ENCODE results near the gene NCAPH2. TPM values are rescaled to one million over a fixed set of nuclear protein-coding genes. Genes with fewer than 3 reads are reported as not detected.

NCAPH2 gene
- total and polyA plus RNA-seq, 2 of the 13 experiments (the other 11 are each of a cell fraction or from before 2014, with no cell fraction given) = 28.1 to 64.4 TPM

DNA sequence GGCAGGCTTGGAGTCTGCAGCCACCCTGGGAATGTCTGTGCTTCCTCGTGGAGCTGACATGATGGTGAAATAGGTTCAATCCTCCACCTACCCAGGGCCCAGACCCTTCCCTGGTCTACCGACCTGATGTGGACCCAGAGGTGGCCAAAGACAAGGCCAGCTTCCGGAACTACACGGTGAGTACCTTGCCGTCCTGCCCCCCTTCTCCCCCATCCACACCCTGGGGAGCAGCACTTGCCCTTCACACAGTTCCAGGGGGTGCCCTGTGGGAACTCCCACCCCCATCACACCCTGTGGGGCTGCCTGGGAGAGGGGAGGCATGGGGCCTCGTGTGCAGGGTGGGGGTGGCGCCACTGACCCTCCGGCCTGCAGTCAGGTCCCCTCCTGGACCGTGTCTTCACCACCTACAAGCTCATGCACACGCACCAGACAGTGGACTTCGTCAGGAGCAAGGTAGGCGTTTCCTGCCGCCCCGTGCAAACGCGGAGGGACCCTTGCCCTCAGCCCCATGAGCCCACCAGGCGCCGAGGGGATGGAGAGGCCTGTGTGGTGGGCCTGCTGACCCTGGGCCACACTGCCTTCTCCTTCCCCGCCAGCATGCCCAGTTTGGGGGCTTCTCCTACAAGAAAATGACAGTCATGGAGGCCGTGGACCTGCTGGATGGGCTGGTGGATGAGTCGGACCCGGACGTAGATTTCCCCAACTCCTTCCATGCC lies 20.6 kb upstream of the NCAPH2 start (continued):
- no peak for TF ChIP-seq CREM (IDR thresholded peaks at IDR 0.05)
- no peak for TF ChIP-seq CREM (CRISPR knock-in tag; IDR thresholded peaks at IDR 0.05)
- peak; percentile 5; the same call in 1 of the 2 replicates for TF ChIP-seq TAF1 (CRISPR knock-in tag; IDR thresholded peaks at IDR 0.05)
- TF ChIP-seq HOXD1 (CRISPR knock-in tag; IDR thresholded peaks at IDR 0.05) = no peak
- TF ChIP-seq, protein P1, sequence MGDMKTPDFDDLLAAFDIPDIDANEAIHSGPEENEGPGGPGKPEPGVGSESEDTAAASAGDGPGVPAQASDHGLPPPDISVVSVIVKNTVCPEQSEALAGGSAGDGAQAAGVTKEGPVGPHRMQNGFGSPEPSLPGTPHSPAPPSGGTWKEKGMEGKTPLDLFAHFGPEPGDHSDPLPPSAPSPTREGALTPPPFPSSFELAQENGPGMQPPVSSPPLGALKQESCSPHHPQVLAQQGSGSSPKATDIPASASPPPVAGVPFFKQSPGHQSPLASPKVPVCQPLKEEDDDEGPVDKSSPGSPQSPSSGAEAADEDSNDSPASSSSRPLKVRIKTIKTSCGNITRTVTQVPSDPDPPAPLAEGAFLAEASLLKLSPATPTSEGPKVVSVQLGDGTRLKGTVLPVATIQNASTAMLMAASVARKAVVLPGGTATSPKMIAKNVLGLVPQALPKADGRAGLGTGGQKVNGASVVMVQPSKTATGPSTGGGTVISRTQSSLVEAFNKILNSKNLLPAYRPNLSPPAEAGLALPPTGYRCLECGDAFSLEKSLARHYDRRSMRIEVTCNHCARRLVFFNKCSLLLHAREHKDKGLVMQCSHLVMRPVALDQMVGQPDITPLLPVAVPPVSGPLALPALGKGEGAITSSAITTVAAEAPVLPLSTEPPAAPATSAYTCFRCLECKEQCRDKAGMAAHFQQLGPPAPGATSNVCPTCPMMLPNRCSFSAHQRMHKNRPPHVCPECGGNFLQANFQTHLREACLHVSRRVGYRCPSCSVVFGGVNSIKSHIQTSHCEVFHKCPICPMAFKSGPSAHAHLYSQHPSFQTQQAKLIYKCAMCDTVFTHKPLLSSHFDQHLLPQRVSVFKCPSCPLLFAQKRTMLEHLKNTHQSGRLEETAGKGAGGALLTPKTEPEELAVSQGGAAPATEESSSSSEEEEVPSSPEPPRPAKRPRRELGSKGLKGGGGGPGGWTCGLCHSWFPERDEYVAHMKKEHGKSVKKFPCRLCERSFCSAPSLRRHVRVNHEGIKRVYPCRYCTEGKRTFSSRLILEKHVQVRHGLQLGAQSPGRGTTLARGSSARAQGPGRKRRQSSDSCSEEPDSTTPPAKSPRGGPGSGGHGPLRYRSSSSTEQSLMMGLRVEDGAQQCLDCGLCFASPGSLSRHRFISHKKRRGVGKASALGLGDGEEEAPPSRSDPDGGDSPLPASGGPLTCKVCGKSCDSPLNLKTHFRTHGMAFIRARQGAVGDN (CRISPR knock-in tag; IDR thresholded peaks at IDR 0.05) = peak; percentile 81
- TF ChIP-seq ETV5 (CRISPR knock-in tag; IDR thresholded peaks at IDR 0.05; ENCODE audit: borderline replicate concordance) = 0 out of 2 replicates have a peak, but pooled peaks have one; percentile 2
- TF ChIP-seq THAP11 (CRISPR knock-in tag; IDR thresholded peaks at IDR 0.05) = 0 out of 2 replicates have a peak, but pooled peaks have one; percentile 0

DNA sequence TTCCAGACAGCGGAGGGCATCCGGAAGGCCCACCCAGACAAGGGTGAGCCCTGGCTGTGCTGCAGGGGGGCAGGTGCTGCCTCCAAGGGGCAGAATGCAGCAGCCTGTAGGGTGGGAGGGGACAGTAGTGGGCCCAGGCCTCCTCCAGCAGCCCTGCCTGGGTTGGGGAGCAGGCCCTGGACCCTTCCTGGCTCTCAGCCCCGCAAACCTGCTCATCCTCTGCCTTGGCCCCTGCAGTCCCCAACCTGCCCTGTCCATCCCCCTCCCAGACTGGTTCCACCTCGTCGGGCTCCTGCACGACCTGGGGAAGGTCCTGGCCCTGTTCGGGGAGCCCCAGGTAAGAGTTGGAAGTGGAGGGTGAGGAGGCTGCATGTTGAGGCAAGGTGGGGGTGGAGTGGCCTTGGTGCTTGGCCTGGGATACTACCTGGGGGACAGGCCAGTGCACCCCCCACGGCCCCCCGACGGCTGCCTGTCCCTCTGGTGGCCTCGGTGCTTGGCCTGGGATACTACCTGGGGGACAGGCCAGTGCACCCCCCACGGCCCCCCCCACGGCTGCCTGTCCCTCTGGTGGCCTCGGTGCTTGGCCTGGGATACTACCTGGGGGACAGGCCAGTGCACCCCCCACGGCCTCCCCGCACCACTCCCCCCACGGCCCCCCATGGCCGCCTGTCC lies 19.9 kb upstream of the NCAPH2 start:
- TF ChIP-seq, protein P2, sequence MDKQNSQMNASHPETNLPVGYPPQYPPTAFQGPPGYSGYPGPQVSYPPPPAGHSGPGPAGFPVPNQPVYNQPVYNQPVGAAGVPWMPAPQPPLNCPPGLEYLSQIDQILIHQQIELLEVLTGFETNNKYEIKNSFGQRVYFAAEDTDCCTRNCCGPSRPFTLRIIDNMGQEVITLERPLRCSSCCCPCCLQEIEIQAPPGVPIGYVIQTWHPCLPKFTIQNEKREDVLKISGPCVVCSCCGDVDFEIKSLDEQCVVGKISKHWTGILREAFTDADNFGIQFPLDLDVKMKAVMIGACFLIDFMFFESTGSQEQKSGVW (CRISPR knock-in tag; IDR thresholded peaks at IDR 0.05; ENCODE audit: borderline replicate concordance) = no peak
- TF ChIP-seq NPAS2 (CRISPR knock-in tag; IDR thresholded peaks at IDR 0.05; ENCODE audit: borderline replicate concordance) (no peak), ZNF556 (CRISPR knock-in tag; IDR thresholded peaks at IDR 0.05; ENCODE audit: borderline replicate concordance) (no peak), ZNF790 (CRISPR knock-in tag; IDR thresholded peaks at IDR 0.05; ENCODE audit: borderline replicate concordance) (no peak), ZNF891 (CRISPR knock-in tag; IDR thresholded peaks at IDR 0.05) (no peak), ZNF33A (CRISPR knock-in tag; IDR thresholded peaks at IDR 0.05; ENCODE audit: borderline replicate concordance) (no peak)
- intact Hi-C loops (cut with micrococcal nuclease; ENCODE audit: unreplicated experiment) = no loop called here
- CTCF ChIA-PET (ENCODE audit: low intra/inter-chr PET ratio, low total read pairs) = no interaction called here

More for the DNA sequence above, 19.9 kb upstream of the NCAPH2 start:
- Histone ChIP-seq H3K27ac (ENCODE audit: extremely low read length, insufficient read depth, low read length) (no peak overlapping the region), H3K4me2 (ENCODE audit: low read depth, low read length) (no peak overlapping the region), H3K9ac (ENCODE audit: insufficient read depth, low read depth, low read length) (no peak overlapping the region), H4K20me1 (ENCODE audit: insufficient read depth, low read length) (no peaks in the 10 kb centered on the region; the same call in 1 of the 2 replicates), H3K79me2 (ENCODE audit: insufficient read depth, low read length) (no peaks in the 10 kb centered on the region), H3K9me3 (ENCODE audit: low read length) (no peaks in the 10 kb centered on the region), H2AFZ (ENCODE audit: low read length) (no peak overlapping the region), H3K27me3 (ENCODE audit: control insufficient read depth in 1 of 2, insufficient read depth in 2 of 2, low read length in 2 of 2) (no peaks in the 10 kb centered on the region), H3K4me1 (ENCODE audit: insufficient read depth, low read length) (peaks cover 49% of the 10 kb centered on the region), H3K4me3 (replicated peaks in 1 of 3; ENCODE audit: insufficient read depth in 1 of 3, low read depth in 2 of 3, low read length in 3 of 3) (peak overlapping the region in 1 of 3 experiments; percentile 64; a peak in 1 of 6 replicates), H3K36me3 (replicated peaks in 1 of 2; ENCODE audit: control insufficient read depth in 1 of 2, insufficient read depth in 2 of 2, low read length in 2 of 2) (no peaks in the 10 kb centered on the region)
- POLR2A ChIA-PET = interaction anchor here (1.5 kb wide), 1 partner anchor 10 kb away, joined by 5 read pairs; no protein-coding TSS in a partner anchor
- in situ Hi-C loops (cut with HindIII; ENCODE audit: extremely low pct_ligation_motif_present, low pct_unique_long_range_greater_than_20kb) = no loop called here
- WGBS (ENCODE audit: low lambda C conversion rate) = 72% methylated on average over 8 of the region's 18 CpGs
- BruUV-seq (replicated peaks) = no TSS peak
- no peak for DNase-seq (ENCODE audit: low spot score)
- ATAC-seq = no peak
- FAIRE-seq = no peak

All from HepG2 (cell line).